ENCODE measurements around the gene GAPVD1. TPM values are rescaled to one million over a fixed set of nuclear protein-coding genes. Genes with fewer than 3 reads are reported as not detected.

GAPVD1 gene
- total RNA-seq, 2 experiments from 2014 or later: 74.1 to 82.2 TPM

- ChIA-PET CTCF (interaction anchor here (1.0 to 2.4 kb wide), 2 partner anchors 20 to 28 kb away, joined by 4 to 23 read pairs; partner anchors contain the start of gene GAPVD1), POLR2A (interaction anchor here (0.7 to 3.8 kb wide), 30 partner anchors 7 to 392 kb away, joined by 3 to 119 read pairs (median 6); partner anchors contain the start of genes GAPVD1, GOLGA1, PPP6C and RABEPK)
- ATAC-seq (ENCODE audit: poor library complexity) (peak; percentile 4), DNase-seq (peak in 2 of 14 experiments; percentile 12 to 15)
- Mint-ChIP-seq H3K27me3 (no peaks in the 10 kb centered on the region), H3K9me3 (no peaks in the 10 kb centered on the region), H3K27ac (peak overlapping the region; percentile 98), H3K36me3 (ENCODE audit: low read depth) (peaks cover 49% of the 10 kb centered on the region), H3K4me1 (ENCODE audit: low read depth) (peaks cover 46% of the 10 kb centered on the region), H3K4me3 (peak overlapping the region; percentile 98)
- Histone ChIP-seq H3K36me3 (ENCODE audit: insufficient read depth, low read length) (peaks cover 31% of the 10 kb centered on the region), H3K27ac (ENCODE audit: low read depth in 1 of 2, low read length in 2 of 2) (peak overlapping the region; percentile 83 to 98), H3K9me3 (ENCODE audit: control insufficient read depth in 1 of 2, insufficient read depth in 1 of 2, low read length in 2 of 2) (no peaks in the 10 kb centered on the region), H3K4me1 (ENCODE audit: insufficient read depth, low read length) (peaks cover 38% of the 10 kb centered on the region), H3K27me3 (ENCODE audit: control insufficient read depth in 1 of 2, insufficient read depth in 2 of 2, low read length in 2 of 2) (no peaks in the 10 kb centered on the region), H3K4me3 (ENCODE audit: low read length) (peak overlapping the region; percentile 95)
- no peak for TF ChIP-seq CTCF (IDR thresholded peaks at IDR 0.05)
- intact Hi-C loops (cut with DNase I, micrococcal nuclease): loop anchor here (1.0 to 10.0 kb wide), 7 partner anchors 19 to 503 kb away; partner anchors contain the start of genes GAPVD1 (in 2 of the 2), PPP6C (in 2 of the 2), ARPC5L (in 1 of the 2) and PBX3 (in 1 of the 2)
Measured at GRCh38 chr9:125241863-125242739, 19.5 kb upstream of the GAPVD1 start.

- POLR2A ChIA-PET: interaction anchor here (3.8 kb wide), 1 partner anchor 19 kb away, joined by 80 read pairs; the partner anchor contains the start of gene GAPVD1
- peak overlapping the region; percentile 66 for H3K4me3 Mint-ChIP-seq
- H3K27ac Mint-ChIP-seq: peak overlapping the region; percentile 51
- no peak for TF ChIP-seq CTCF (IDR thresholded peaks at IDR 0.05)
- H3K27me3 Mint-ChIP-seq: no peaks in the 10 kb centered on the region
- peaks cover 29% of the 10 kb centered on the region for H3K4me1 Mint-ChIP-seq (ENCODE audit: low read depth)
- no peak overlapping the region for H3K27ac ChIP-seq (ENCODE audit: low read depth in 1 of 2, low read length in 2 of 2)
- peaks cover 14% of the 10 kb centered on the region for H3K36me3 ChIP-seq (ENCODE audit: insufficient read depth, low read length)
- H3K36me3 Mint-ChIP-seq (ENCODE audit: low read depth): peaks cover 32% of the 10 kb centered on the region
- H3K9me3 ChIP-seq (ENCODE audit: control insufficient read depth in 1 of 2, insufficient read depth in 1 of 2, low read length in 2 of 2): no peaks in the 10 kb centered on the region
- intact Hi-C loops (cut with DNase I, micrococcal nuclease): loop anchor here (5.0 to 10.0 kb wide), 3 partner anchors 377 to 501 kb away; partner anchors contain the start of genes ARPC5L (in 1 of the 2), PBX3 (in 1 of the 2) and RPL35 (in 1 of the 2)
- ATAC-seq (ENCODE audit: poor library complexity) (no peak), DNase-seq (no peak)
- H3K27me3 ChIP-seq (ENCODE audit: control insufficient read depth in 1 of 2, insufficient read depth in 2 of 2, low read length in 2 of 2): no peaks in the 10 kb centered on the region
- no peaks in the 10 kb centered on the region for H3K9me3 Mint-ChIP-seq
- peaks cover 21% of the 10 kb centered on the region for H3K4me1 ChIP-seq (ENCODE audit: insufficient read depth, low read length)
- CTCF ChIA-PET: no interaction called here
- H3K4me3 ChIP-seq (ENCODE audit: low read length): no peak overlapping the region
Measured at GRCh38 chr9:125243792-125244260, 17.8 kb upstream of the GAPVD1 start.

- no peak overlapping the region for H3K4me3 ChIP-seq (ENCODE audit: low read length)
- ChIA-PET CTCF (interaction anchor here (1.6 to 2.2 kb wide), 2 partner anchors 9 to 15 kb away, joined by 3 to 7 read pairs; partner anchors contain the start of gene GAPVD1), POLR2A (no interaction called here)
- no peaks in the 10 kb centered on the region for H3K9me3 Mint-ChIP-seq
- intact Hi-C loops (cut with DNase I, micrococcal nuclease): loop anchor here (10.0 kb wide), 2 partner anchors 381 to 499 kb away; partner anchors contain the start of genes ARPC5L (in 1 of the 2), PBX3 (in 1 of the 2) and RPL35 (in 1 of the 2)
- ATAC-seq (ENCODE audit: poor library complexity) (no peak), DNase-seq (no peak)
- H3K27ac Mint-ChIP-seq: no peak overlapping the region
- no peak overlapping the region for H3K4me3 Mint-ChIP-seq
- peaks cover 11% of the 10 kb centered on the region for H3K4me1 ChIP-seq (ENCODE audit: insufficient read depth, low read length)
- H3K27me3 ChIP-seq (ENCODE audit: control insufficient read depth in 1 of 2, insufficient read depth in 2 of 2, low read length in 2 of 2): no peaks in the 10 kb centered on the region
- H3K36me3 Mint-ChIP-seq (ENCODE audit: low read depth): peaks cover 8% of the 10 kb centered on the region
- H3K4me1 Mint-ChIP-seq (ENCODE audit: low read depth): peaks cover 12% of the 10 kb centered on the region
- no peak for TF ChIP-seq CTCF (IDR thresholded peaks at IDR 0.05)
- H3K9me3 ChIP-seq (ENCODE audit: control insufficient read depth in 1 of 2, insufficient read depth in 1 of 2, low read length in 2 of 2): no peaks in the 10 kb centered on the region
- H3K36me3 ChIP-seq (ENCODE audit: insufficient read depth, low read length): no peaks in the 10 kb centered on the region
- no peak overlapping the region for H3K27ac ChIP-seq (ENCODE audit: low read depth in 1 of 2, low read length in 2 of 2)
- no peaks in the 10 kb centered on the region for H3K27me3 Mint-ChIP-seq
Measured at GRCh38 chr9:125246261-125246667, 15.4 kb upstream of the GAPVD1 start.

Data from CD4-positive, alpha-beta T cell (primary cell).